CD4-positive, alpha-beta T cell treated with Interleukin-17A for 4 hours (primary cell): ENCODE measurements around the gene NPDC1.
A peak's percentile ranks its signal among the peaks of the same experiment; 100 is the strongest.

Experiments
- DNase-seq: peaks from one replicate; pipeline ENCODE4 v3.0.0-alpha.2; 2020; ENCODE audit warnings: mixed read lengths

The NPDC1 gene, protein sequence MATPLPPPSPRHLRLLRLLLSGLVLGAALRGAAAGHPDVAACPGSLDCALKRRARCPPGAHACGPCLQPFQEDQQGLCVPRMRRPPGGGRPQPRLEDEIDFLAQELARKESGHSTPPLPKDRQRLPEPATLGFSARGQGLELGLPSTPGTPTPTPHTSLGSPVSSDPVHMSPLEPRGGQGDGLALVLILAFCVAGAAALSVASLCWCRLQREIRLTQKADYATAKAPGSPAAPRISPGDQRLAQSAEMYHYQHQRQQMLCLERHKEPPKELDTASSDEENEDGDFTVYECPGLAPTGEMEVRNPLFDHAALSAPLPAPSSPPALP

DNA sequence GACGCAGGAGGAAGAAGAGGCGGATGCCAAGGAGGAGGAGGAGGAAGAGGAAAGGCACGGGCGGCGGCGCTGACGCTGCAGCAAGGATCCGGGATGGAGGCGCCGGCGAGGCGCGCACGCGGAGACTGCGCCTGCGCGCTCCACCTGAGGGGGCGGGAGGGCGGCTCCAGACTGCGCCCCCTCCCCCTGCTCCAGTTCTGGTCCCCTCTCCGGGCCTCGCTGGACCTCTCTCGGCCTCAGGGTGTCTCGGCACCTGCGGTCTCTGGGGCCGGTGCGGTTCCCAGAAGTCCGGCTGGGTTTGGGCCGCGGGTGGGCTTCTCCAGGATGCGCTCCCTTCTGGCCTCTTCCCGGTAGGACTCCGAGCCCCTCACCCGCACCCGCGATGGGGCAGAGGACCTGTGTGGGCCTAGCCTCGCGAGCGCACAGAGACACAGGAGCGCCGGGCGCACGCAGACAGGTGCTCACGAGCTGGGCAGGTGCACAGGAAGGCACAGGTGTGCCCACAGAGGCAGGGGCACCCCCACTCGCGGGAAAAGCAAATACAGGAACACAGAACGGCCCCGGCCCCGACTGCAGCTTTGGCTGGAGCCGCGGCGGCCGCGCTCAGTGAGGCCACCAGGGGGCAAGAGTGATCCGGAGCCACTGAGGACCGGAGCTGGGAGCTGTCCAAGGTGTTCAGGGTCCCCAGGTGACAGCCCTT is at the start of gene NPDC1:
TSS of gene NPDC1 (minus strand) at position 90 of the 700 bp plus-strand sequence. CDS start 188 bp downstream, outside the sequence.
- peak; percentile 85 for DNase-seq

DNA sequence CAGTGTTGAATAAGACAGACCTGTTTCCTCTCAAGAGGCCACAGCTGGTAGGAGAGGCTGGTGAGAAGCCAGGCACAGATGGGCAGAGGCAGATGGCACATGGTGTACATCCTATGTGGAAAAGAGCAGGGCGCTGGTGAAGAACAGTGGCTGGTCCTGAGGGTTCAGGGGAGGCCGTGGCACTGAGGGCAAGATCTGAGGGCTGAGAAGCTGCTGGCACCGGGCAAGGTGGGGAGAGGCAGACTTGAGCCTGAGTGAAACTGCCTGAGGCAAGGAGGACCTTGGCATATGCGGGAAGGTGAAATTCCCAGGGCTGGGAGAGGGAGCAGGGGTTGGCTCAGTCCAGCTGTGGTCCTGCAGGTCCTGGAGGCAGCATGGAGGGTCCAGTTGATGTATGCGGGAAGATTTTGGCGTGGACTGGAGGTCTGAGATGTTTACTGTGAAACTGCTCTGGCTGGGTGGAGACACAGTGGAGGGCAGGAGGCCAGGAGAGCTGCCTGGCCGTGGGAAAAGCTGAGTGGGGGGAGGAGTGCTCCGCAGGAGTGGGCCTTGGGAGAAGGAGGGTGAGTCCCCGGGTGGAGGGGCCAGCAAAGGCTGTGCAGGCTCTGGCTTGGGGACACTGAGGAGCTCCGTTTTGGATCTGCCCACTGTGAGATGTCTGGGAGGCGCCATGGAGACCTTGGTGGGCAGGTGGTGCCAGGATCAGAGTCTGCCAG is 43.4 kb upstream of the NPDC1 start:
- DNase-seq, result no peak

DNA sequence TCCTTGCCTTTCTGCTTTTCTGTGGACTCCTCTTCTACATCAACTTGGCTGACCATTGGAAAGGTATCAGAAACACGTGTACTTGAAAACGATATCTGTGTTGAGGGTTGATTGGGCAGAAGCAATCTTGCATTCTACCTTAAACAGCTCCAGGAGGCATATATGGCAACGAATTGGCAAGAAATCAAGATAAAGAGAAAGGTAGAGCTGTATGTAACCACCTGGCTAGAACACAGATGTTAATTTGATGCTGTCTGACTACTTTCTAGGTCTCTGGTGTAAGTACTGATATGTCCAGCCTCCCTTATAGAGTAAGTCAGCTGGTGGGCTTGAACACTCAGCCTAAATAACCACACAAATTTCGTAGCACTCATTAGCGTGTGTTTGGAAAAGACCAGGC is 42.1 kb upstream of the NPDC1 start:
- no peak for DNase-seq

DNA sequence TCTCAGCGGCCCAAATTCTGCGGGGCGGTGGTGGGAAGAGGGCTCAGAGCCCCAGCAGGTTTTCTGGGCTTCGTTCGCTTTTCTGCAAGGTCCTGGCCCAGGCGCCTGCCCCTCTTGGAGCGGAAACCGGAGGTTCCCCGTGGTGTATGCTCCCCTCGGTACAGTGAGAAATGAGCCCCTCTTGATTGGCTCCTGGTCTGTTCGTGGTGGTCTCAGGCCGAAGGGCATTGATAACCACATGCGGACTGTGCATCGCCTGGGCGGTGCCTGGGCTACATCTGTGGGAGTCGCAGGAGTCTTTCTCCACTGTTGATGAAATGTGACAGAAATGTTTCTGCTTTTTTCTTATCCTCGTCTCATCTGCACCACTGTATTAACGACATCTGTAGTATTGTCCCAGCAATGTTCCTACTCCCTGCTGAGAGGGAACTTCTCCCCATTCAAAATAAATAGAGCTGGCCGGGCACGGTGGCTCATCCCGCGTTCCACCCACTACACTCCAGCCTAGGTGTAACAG is 41.5 kb upstream of the NPDC1 start:
- no peak for DNase-seq

DNA sequence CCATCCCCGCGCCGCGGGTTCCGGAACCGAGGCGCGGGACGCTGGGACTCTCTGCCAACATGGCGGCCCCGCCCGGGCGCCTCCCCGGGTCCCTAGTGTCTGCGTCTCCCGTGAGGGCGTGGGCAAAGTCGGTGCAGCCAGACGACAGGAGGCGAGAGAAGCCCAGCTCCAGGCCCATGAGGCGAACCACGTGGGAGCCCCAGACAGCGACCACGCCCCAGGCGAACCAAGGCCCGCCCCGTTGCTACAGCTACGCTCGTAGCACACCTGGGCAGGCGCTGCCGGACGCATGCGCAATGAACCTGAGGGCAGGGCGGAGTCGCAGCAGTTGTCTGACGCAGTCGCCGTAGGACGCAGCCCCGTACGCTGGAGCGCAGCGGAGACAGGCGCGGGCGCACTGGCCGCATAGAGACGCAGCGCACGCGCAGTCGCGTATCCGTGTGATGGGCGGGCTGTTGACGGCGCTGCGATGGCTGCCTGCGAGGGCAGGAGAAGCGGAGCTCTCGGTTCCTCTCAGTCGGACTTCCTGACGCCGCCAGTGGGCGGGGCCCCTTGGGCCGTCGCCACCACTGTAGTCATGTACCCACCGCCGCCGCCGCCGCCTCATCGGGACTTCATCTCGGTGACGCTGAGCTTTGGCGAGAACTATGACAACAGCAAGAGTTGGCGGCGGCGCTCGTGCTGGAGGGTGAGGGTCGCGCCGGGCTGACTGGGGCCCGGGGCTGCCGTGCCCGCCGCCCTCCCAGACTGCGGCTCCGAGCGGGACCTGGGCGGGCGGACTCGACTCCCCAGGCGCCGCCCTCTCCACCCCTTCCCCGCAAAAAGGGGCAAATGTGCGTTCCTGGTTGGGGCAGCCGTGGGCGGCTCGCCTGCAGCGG is 40.8 kb upstream of the NPDC1 start, which contains the start of gene MAN1B1:
TSS of gene MAN1B1 (plus strand) at position 455 of the 878 bp plus-strand sequence. CDS start at position 470, 15 bp downstream.
- peak; percentile 100 for DNase-seq

DNA sequence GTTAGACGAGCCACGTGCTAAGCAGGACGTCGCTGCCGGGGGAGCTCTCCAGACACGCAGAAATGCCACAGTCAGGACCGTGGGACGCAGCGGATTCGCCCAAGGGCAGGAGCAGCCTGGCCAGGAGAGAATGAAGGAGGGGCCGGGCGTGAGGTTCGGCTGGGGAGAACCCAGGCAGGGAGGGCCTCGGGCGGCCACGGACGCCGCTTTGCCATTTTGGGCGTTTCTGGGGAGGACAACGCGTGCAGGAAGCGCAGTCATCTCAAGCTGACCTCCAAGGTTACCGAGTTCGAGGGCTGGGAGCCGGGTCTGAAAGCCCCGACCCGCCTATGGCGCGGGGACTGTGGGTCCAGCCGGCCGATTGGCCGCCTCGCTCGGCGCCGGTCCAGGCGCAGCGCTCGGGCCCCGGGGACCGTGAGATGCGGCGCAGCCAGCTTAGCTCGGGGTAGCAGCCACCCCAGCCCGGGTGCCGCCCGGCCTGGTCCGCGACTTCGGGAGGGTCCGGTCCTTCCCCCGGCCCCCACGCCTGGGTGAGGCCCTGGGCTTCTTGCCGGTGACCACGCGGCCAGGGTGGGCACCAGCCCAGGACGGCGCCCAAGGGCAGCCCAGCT is 40.0 kb upstream of the NPDC1 start:
- peak; percentile 27 for DNase-seq

DNA sequence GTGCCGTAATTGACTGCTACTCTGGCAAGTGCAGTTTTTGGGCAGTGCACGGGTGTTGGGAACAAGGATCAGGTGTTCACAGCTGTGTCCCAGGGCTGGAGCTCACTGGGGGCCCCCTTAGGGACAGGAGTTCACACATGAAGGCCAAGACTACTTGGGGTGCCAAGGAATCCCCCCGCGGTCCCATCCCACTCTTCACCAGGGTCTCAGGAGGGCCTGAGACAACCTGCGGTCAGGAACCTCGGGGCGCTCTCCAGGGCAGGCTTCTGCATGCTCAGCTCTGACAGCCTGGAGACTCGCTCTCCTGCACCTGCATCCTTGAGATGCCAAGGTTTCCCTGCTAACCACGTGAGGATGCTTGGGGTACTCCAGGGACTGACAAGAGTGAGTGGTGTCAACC is 38.5 kb upstream of the NPDC1 start:
- DNase-seq, result no peak

DNA sequence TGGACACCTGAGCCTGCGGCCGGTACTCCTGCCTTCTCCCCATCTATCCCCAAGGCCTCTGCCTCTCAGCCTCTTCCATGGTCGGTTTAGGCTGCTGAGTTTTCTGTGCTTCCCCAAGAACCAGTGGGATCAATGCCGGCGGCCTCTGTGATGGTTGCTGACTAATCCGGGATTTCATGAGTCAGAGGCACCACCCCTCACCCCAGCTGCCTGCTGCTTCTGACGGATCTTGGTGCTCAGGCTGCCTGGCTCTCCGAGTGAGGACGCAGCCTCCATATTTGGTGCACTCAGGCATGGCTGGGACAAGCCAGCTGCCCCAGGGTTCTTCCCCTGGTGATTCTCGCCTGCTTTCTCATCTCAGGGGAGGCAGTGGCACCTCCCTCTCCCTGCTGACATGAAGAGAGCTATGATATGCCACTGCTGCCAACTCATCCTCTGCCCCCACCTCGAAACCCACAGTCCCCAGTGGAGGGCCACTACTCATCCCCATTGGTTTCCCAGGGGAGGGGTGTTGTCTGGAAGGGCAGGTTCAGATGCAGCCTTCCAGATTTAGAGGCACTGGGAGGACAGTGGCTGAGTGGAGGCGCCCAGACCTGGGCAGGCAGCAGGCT is 37.5 kb upstream of the NPDC1 start:
- DNase-seq, result no peak

DNA sequence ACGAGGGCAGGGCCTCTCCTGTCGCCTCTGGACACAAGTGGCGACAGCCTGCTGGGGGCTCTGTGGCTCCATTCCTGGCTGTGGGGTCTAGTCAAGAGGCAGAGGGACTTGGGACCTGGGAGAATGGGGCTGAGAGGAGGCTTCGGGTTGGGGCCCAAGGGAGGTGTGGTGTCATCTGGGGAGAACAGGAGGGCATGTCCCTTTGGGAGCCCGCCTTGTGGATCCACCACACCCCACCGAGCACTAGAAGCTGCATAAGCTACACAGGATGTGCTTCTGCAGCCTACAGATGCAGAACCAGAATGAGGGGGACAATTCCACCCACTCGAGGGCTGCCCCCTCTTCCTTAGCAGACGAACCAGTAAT is 36.9 kb upstream of the NPDC1 start:
- no peak for DNase-seq

DNA sequence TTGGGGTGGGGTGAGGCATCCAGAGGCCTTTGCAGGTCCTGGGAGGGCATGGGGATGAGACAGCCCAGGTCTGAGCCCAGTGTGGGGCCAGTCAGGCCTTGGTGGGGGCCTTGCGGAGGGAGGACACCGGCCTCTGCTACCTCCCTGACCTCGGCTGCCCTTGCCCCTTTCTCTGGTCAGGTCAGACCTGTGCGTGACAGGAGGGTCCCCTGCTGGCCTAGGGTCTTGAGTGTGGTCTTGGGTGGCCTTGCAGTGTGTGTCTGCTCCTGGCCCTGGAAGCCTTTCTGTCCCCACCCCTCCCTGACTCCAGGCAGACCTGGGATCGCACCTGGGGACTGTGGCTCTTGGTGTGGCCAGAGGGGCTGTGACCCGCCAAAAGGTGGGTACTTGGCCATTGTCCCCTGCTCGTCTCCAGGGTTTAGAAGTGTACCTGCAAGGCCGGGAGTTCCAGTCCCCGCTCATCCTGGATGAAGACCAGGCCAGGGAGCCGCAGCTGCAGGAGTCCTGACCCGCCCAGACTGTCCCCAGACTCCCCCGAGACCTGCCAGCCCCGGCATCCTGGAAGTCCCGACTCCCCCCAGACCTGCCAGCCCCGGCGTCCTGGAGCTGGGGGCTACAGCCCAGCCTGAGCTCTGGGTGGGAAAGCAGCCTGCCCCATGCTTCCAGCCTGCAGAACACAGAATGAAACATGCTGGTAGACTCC is 36.4 kb upstream of the NPDC1 start:
- DNase-seq, result no peak

DNA sequence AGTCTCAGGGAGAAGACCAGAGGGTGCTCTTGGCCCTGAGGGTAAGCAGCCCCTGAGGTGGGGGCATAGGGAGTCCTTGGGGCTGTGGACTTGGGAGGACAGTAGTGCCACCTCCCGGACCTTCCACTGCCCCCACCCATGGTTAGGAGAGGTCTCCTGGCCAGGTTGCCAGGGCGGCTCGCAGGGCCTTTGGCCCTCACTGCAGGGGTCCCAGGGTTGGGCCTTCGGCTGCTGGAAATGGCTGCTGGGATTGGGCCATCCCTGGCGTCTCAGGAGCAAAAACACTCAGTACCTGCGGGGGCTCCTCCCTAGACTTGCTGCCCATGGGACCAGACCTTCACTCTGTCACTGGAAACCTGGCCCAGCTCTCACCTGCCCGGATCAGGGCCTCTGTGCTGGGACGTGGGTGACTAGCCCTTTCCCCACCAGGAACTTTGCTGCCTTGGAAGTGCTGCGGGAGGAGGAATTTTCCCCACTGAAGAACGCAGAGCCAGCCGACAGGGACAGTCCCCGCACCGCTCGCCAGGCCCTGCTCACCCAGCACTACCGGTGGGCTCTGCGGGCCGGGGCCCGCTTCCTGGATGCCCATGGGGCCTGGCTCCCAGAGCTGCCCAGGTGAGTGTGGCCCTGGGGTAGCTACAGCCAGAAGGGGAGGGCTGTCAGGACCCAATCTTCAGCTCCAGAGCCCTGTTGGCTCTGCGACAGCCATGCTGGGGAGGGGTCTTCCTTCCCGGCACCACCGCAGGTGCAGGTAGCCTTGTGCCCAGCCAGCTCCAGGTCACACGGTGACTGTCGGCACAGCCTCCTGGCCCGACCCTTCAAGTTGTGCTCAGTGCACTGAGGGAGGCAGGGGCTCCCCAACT is 34.5 kb upstream of the NPDC1 start:
- no peak for DNase-seq

DNA sequence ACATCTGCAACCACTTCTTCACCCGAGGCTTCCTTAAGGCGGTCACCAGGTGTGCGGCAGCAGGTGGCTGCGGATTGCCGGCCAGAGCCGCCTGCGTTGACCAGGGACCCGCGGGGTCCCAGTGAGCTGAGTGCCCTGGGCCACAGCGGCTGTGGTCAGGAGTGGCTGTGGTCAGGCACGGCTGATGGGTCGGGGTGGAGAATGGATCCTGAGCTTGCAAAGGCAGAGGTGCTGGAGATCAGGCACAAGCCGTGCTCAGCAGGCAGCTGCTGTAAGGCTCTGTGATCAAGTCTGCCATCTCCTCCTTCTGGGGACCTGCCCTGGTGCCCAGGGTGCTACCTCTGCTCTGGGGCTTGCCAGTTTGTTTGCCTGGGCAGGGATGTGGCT is 33.4 kb upstream of the NPDC1 start:
- no peak for DNase-seq

DNA sequence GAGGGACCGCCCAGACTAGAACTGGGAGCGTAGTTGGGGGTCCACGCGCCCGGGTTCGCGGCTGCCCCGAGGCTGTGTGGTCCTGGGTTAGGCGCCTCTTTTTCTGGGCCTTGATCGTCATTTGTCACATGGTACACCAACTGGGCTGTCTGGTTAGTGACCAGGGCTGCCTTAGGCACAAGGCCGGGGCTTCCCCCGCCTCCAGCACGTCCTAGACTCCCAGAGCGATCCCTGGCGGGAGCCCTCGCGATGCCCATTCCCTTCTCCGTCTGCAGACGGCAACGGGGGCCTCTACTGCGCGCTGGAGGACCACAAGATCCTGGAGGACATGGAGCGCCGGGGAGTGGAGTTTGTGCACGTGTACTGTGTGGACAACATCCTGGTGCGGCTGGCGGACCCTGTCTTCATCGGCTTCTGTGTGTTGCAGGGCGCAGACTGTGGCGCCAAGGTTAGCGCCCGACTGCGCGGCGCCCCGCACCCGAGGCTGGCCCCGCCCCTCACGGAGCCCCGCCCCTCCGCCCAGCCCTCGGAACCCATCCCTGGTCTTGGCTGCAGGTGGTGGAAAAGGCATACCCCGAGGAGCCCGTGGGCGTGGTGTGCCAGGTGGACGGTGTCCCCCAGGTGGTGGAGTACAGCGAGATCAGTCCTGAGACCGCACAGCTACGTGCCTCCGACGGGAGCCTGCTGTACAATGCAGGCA is 32.9 kb upstream of the NPDC1 start:
- DNase-seq, result no peak

DNA sequence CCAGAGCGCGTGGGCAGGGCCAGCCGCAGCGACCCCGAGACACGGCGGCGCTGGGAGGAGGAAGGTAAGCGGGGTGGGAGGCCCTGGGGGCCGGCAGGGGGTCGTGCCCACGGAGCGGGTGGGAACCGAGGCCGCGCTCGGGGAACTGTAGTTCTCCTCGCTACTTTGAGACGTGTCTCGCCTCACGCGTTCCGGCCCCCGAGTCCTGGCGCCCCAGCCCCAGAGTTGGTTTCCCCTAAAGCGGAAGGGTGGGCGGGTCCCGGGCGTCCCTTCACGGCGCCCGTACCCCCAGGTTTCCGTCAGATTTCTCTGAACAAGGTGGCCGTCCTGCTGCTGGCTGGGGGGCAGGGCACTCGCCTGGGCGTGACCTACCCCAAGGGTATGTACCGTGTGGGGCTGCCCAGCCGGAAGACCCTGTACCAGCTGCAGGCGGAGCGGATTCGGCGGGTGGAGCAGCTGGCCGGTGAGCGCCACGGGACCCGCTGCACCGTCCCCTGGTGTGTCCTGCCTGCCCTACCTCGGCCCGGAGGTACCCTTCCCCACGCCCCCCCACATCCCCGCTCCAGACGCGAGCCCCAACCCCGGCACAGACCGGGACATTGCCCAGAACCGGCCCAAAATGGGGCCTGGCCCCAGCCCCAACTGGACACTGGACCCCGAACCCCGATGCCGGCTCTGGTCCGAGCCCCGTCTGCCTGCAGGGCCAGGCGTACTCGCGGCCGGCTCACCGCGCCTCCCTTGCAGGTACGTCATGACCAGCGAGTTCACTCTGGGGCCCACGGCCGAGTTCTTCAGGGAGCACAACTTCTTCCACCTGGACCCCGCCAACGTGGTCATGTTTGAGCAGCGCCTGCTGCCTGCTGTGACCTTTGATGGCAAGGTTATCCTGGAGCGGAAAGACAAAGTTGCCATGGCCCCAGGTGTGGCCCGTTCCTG is 32.0 kb upstream of the NPDC1 start:
- DNase-seq, result peak; percentile 60

DNA sequence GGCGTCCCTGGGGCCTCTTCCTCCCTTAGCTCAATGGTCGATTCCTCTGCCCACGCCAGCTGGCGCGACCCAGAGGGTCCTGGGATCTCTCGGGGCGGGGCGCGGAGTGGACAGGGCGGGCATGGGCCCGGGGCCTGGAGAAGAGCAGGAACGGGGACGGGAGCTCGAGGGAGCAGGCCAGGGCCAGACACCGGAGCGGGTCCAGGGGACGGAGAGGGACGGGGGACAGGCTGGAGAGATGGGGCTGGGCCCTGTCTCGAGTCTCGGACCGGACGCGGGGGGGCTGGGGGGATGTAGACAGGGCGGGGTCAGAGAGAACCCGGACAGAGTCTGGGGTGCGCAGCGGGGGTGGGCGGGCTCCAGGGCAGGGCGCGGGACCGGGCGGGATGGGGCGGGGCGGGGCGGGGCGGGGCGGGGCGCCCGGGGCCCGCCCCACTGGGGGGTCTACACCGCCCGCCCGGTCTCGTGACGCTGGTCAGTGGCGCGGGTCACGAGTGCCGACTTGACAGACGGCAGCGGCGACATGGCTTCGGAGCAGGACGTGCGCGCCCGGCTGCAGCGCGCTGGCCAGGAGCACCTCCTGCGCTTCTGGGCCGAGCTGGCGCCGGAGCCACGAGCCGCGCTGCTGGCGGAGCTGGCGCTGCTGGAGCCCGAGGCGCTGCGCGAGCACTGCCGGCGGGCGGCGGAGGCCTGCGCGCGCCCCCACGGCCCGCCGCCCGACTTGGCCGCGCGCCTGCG is 31.2 kb upstream of the NPDC1 start, which contains the start of gene UAP1L1:
TSS of gene UAP1L1 (plus strand) at position 508 of the 738 bp plus-strand sequence. CDS start at position 524, 16 bp downstream.
- peak; percentile 58 for DNase-seq

DNA sequence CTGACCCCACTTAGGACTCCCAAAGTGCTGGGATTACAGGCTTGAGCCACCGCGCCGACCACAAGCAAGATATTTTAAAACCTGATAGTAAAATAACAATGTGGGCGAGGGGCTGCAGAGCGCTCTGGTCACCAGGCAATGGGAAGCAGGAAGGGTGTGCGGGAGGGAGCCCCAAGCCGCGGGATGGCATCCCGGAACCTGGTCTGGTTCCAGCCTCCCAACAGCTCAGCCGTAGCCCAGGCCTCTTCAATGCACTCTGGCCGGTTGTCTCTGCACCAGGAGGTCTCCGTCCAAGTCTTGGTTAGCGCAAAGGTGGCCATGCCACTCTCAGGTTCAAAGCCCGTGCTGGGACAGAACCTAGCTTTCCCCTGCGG is 30.6 kb upstream of the NPDC1 start:
- no peak for DNase-seq

DNA sequence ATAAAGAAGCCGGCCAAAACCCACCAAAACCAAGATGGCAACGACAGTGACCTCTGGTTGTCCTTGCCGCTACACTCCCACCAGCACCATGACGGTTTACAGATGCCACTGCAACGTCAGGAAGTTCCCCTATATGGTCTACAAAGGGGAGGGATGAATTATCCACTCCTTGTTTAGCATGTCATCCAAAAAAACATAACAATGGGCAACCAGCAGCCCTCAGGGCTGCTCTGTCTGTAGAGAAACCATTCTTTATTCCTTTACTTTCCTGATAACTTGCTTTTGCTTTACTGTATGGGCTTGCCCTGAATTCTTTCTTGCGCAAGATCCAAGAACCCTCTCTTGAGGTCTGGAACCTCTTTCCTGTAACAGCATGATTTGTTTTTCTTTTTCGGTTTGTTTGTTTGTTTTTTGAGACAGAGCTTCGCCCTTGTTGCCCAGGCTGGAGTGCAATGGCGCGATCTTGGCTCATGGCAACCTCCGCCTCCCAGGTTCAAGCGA is 29.3 kb upstream of the NPDC1 start:
- no peak for DNase-seq
